T-cell (primary cell): Measurements from ENCODE around the gene ARMS2. TPM values are rescaled to one million over a fixed set of nuclear protein-coding genes. Genes with fewer than 3 reads are reported as not detected.

Source experiments
- total RNA-seq, 35 experiments: library from RNA in 6 of 35; stranded (reverse) in 6 of 35; fragments of 120-200 nt in 1 of 35; gene quantifications; one replicate each; pipeline versions ENCODE4 v1.2.1 to v1.2.4 and lab custom pipeline; 2013 to 2026

The ARMS2 gene
- total RNA-seq, 5 donors from 2014 or later (not counting 1 experiment from before 2014, with no cell fraction given) = not detected

Other genes with a start within 250 kb of the ARMS2 start
- gene BTBD16, start 183.4 kb upstream of the ARMS2 start, total RNA-seq = not detected
- 10 to 100 TPM; 36.8 to 58.6 (median 40.5) TPM for gene PLEKHA1, start 79.9 kb upstream of the ARMS2 start, total RNA-seq
- gene HTRA1, start 6.9 kb downstream of the ARMS2 start, total RNA-seq = under 1 TPM in 3 of 5 donors, not detected in 2; 0.51 to 0.56 (median 0.55) TPM
- under 1 TPM in 3 of 5 donors, not detected in 2; 0.10 to 0.18 (median 0.13) TPM for gene DMBT1, start 106.1 kb downstream of the ARMS2 start, total RNA-seq
- gene C10orf120, start 245.2 kb downstream of the ARMS2 start, total RNA-seq = not detected